HEK293T (cell line): Measurements from ENCODE around the gene GLT6D1.

ENCODE experiments used
- ARNT ChIP-seq: fragments of 450-650 bp; IDR thresholded peaks from 2 replicates; pipeline ENCODE4 v1.6.1; 2017; ENCODE audit warnings: mild to moderate bottlenecking
- BHLHE40 ChIP-seq: fragments of 450-650 bp; IDR thresholded peaks from 2 replicates; pipeline ENCODE4 v1.6.1; 2016; ENCODE audit warnings: mild to moderate bottlenecking, moderate library complexity, borderline replicate concordance
- CTBP1 ChIP-seq: fragments of 450-650 bp; IDR thresholded peaks from 2 replicates; pipeline ENCODE4 v1.6.1; 2016; ENCODE audit warnings: borderline replicate concordance
- ELF4 ChIP-seq: fragments of 450-650 bp; IDR thresholded peaks from 2 replicates; pipeline ENCODE4 v1.6.1; 2017; ENCODE audit warnings: antibody characterized with exemption
- FOXA1 ChIP-seq: fragments of 450-650 bp; IDR thresholded peaks from 2 replicates; pipeline ENCODE4 v1.6.1; 2016; ENCODE audit warnings: mild to moderate bottlenecking
- FOXK2 ChIP-seq: fragments of 450-650 bp; IDR thresholded peaks from 2 replicates; pipeline ENCODE4 v1.6.1; 2016; ENCODE audit warnings: mild to moderate bottlenecking
- FOXM1 ChIP-seq: fragments of 450-650 bp; IDR thresholded peaks from 2 replicates; pipeline ENCODE4 v1.6.1; 2017; ENCODE audit warnings: mild to moderate bottlenecking, borderline replicate concordance
- HDGF ChIP-seq: fragments of 450-650 bp; IDR thresholded peaks from 2 replicates; pipeline ENCODE4 v1.6.1; 2017; ENCODE audit warnings: antibody characterized with exemption, borderline replicate concordance
- L3MBTL2 ChIP-seq: fragments of 450-650 bp; conservative IDR thresholded peaks from 2 replicates; pipeline ENCODE4 v1.6.1; 2016; ENCODE audit warnings: mild to moderate bottlenecking
- PKNOX1 ChIP-seq: fragments of 450-650 bp; IDR thresholded peaks from 2 replicates; pipeline ENCODE4 v1.6.1; 2016
- SP1 ChIP-seq: fragments of 450-650 bp; IDR thresholded peaks from 2 replicates; pipeline ENCODE4 v1.6.1; 2017
- SUZ12 ChIP-seq: fragments of 450-650 bp; IDR thresholded peaks from 2 replicates; pipeline ENCODE4 v1.6.1; 2016; ENCODE audit warnings: mild to moderate bottlenecking
- ZNF384 ChIP-seq: fragments of 450-650 bp; IDR thresholded peaks from 2 replicates; pipeline ENCODE4 v1.6.1; 2016

- TF ChIP-seq SUZ12 (no peak), CTBP1 (no peak), L3MBTL2 (no peak), ZNF384 (no peak), BHLHE40 (no peak), FOXK2 (no peak), FOXA1 (no peak), ARNT (no peak), SP1 (no peak), HDGF (no peak), ELF4 (no peak), FOXM1 (no peak), PKNOX1 (no peak)
These were observed 26.1 kb downstream of the GLT6D1 start for GRCh38 chr9:135612981-135613910.
